ENCODE data around the gene NFE2.

GRCh38 chr12:54282949-54283593 is 17.7 kb downstream of the NFE2 start:
- TF ChIP-seq CREB5 (CRISPR knock-in tag; IDR thresholded peaks at IDR 0.05; ENCODE audit: low read depth) = no peak; the same call in 1 of the 2 replicates
- TF ChIP-seq OSR1 (CRISPR knock-in tag; IDR thresholded peaks at IDR 0.05) = no peak
- TF ChIP-seq ZC3H10 (CRISPR knock-in tag; IDR thresholded peaks at IDR 0.05) = no peak
- no peak for TF ChIP-seq ZFP30 (CRISPR knock-in tag; IDR thresholded peaks at IDR 0.05)
- no peak for TF ChIP-seq RARB (CRISPR knock-in tag; IDR thresholded peaks at IDR 0.05)
- no peak for TF ChIP-seq TCF4 (CRISPR knock-in tag; IDR thresholded peaks at IDR 0.05; ENCODE audit: borderline replicate concordance)
- no peak for TF ChIP-seq PATZ1 (CRISPR knock-in tag; IDR thresholded peaks at IDR 0.05; ENCODE audit: borderline replicate concordance)
- TF ChIP-seq ZFP3 (CRISPR knock-in tag; IDR thresholded peaks at IDR 0.05) = no peak
- TF ChIP-seq ZNF70 (CRISPR knock-in tag; IDR thresholded peaks at IDR 0.05) = no peak
- TF ChIP-seq ARNTL (CRISPR knock-in tag; IDR thresholded peaks at IDR 0.05; ENCODE audit: borderline replicate concordance, low read depth) = no peak
